ENCODE data around the gene CHD6.
"Not testable (repeated sequence)": the region's sequence is repeated elsewhere in the genome, so short reads cannot be mapped to it uniquely, and the experiment has no call there.

Gene CHD6

DNA sequence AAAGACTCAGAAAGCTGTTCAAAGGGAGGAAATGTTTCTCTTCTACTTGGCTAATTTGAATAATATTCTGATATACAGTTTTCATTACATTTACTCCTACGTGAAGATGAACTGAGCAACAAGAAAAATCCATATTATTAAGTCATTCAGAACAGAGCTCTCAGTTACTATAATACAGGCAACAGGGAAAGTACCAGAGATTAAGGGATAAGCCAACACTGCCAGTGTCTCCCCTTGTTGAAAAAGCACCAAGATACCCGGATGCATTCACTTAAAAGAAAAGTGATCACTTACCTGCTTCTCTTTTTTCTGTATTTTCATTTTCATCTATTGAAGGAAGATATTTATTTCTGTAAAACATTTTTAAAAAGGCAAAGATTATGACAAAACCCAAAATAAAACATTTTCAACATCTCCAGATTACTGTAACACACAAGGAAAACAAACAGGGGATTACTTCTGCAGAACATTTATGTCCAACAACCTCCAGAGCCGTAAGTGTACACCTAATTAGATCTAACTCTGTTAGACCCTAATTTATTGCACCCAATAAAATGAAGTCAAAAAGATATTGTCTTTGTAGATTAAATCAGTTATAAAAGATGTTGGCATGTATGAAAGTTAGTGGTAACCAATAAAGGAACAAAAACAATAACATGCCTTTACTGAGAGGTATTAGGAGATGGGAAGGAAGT, 67.0 kb downstream of the CHD6 start:
- no peak for DNase-seq (ENCODE audit: extremely low read depth in 1 of 2, low read depth in 1 of 2)

DNA sequence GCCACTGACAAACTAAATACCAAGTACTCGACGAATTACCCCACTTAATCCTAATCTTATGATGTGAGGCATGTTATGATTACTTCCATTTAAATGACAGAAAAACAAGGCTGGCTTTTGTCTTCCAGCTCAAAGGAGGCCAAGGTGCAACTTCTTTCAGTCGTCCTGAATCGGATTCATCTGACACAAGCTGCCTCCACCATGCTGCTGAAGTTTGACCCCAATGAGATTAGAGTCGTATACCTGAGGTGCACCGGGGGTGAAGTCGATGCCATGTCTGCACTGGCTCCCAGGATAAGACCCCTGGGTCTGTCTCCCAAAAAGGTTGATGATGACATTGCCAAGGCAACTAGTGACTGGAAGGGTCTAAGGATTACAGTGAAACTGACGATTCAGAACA, 71.0 kb downstream of the CHD6 start:
- no peak for DNase-seq (ENCODE audit: extremely low read depth in 1 of 2, low read depth in 1 of 2)

DNA sequence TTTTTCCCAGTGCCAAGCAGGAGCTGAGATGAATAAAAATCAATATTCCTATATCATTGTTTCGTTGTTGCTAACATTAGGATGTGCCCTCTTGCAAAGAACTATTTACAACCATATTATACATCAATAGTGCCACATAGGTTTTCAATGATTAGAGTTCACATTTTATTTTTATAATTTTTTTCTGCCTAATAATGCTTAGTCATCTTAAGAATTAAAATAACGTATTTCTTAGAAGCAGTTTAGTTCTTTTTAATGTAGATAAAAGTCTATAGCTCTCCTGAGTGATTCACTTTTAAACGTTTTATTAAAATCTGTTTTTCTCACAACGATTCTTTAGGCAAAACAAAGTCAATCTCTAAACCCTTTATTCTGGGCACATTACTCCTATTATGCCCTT, 71.6 kb downstream of the CHD6 start:
- DNase-seq (ENCODE audit: extremely low read depth in 1 of 2, low read depth in 1 of 2): no peak

DNA sequence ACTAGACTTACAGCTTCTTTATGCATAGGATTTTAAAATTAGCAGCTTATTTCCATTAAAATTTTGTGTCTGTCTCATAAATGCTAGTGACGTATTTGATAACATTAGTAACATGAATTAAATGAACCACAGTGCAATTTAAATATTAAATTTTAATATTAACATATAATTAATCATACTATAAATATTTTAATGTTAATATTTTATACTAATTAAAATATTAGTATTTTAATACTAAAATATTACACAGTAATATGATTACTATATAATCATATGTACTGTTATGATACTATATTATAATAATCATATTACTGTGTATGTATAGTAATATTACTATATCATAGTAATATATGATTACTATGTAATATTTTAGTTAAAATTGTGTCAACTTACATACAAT, 73.7 kb downstream of the CHD6 start:
- DNase-seq (ENCODE audit: extremely low read depth in 1 of 2, low read depth in 1 of 2): no peak

DNA sequence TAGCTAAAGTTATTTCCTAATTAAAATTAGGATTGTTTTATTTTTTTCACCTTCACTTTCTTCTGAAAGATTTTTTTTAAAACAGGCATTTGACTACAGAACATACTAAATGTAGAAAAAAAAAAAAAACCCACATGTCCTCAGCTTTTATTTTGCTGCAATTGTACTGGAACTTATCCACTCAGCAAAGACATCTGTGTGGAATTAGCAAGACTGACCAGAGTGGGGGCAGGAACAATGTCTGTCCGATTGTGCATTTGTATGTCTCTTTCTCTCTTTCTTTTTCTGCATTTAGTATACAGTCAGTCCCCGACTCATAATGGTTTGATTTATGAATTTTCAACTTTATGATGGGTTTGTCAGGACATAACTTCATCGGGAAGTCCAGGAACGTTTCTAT, 77.3 kb downstream of the CHD6 start:
- DNase-seq (ENCODE audit: extremely low read depth in 1 of 2, low read depth in 1 of 2): no peak

DNA sequence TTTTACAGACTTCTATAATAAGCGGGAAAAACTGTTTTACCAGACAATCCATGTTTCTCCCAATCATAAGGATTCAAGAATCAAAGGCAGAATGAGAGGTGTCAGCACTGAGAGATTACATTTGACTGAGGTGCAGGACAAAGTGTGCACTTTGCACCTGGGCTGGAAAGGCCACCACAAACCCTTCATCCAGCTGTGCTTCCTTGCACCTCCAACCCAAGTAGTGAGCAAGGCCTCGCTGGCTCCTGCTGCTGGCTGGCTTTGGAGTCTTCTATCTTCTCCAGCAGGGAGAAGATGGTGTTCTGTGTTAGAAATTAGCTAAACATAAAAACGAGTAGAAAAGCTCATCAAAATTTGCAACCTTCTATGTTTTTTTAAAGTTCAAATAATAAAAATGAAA, 77.7 kb downstream of the CHD6 start:
- DNase-seq (ENCODE audit: extremely low read depth in 1 of 2, low read depth in 1 of 2): no peak

DNA sequence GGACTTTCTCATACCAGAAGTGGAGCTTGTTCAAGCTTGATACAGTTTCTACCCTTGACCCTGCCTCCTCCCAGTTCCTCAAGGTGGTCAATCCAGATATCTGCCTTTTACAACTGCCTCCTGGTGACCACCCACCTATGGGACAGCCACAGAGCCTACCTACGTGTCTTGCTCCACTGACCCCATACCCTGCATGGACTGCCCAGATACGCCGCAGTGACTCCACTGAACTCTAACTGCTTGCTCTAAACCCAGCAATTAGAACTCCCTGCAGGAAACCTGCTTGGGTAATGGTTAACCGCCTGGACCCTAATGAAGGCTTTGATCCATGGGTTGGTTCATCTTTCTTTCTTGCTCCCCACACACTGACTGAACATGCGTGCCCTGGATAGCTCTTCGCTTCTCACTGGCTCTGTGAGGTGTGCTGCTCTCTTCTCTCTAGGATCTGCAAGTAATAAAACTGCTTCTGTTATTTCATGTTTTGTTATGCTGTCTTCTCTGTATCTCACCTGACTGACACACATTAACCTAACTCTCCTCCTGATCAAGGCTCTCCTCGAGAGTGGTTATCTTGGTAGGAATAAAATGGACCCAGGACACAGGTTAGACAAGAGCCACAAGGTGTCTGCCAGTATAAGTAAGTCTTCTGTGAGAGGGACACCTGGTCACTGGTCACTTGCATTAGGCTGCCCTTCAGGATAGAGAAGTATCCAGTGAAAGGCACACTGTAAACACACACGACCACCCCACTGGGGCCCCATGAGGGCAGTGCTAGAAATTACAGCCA, 79.2 kb downstream of the CHD6 start:
- no peak for DNase-seq (ENCODE audit: extremely low read depth in 1 of 2, low read depth in 1 of 2)

DNA sequence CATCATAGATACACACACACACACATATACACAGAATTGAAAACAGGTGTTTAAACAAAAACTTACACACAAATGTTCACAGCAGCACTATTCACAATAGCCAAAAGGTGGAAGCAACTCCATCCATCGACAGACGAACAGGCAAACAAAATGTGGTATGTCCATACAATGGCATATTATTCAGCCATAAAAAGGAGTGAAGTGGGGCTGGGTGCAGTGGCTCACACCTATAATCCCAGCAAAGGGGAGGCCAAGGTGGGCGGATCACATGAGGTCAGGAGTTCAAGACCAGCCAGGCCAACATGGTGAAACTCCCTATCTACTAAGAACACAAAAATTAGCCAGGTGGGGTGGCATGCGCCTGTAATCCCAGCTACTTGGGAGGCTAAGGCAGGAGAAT, 80.3 kb downstream of the CHD6 start:
- no peak for DNase-seq (ENCODE audit: extremely low read depth in 1 of 2, low read depth in 1 of 2)

DNA sequence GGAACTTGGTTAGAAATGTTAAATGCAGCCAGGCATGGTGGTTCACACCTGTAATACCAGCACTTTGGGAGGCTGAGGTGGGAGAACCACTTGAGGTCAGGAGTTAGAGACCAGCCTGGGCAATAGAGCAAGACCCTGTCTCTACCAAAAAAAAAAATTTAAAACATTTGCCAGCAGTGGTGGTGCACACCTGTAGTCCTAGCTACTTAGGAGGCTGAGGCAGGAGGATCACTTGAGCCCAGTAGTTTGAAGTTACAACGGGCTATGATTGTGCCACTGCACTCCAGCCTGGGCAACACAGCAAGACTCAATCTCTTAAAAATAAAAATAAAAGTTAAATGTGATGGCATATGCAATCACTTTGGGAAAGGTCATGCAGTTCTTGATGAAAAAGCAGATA, 82.6 kb downstream of the CHD6 start:
- DNase-seq (ENCODE audit: extremely low read depth in 1 of 2, low read depth in 1 of 2): not testable (repeated sequence)

DNA sequence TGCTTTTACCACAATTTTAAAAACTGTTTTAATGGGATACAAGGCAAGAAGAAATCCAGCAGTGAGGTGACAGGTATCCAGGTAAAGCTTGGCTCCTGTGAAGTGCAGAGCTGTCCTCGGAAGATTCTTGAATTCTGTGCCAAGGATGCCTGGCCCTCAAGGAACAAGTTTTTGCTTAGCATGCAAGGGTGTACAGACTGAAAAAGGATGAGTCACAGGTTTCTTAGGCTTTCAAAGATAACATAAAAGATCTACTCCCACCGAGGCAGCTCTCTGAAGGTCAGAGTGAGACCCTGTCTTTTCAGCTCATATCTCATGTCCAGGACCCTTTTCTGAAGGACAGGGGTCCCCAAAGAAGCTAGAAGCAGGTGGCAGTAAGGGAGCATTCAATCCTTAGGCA, 83.3 kb downstream of the CHD6 start:
- no peak for DNase-seq (ENCODE audit: extremely low read depth in 1 of 2, low read depth in 1 of 2)

DNA sequence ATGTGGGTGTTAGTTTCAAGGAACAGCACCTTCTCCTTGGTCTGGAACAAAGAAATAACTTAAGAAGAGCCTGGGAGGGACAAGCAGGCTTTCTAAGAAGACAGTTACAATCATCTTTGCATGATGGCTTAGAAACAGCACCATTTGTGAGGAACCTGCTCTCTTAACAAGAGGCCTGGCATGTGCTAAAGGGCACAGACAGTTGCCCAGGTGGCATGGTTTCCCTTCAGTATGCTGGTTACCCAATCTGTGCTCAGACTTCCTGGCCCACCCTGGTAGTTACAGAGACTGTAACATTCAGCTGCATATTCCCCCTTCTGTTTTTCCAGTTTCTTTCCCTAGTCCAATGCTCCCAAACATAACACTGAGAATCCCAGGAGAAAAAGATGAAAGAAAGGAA, 84.0 kb downstream of the CHD6 start:
- DNase-seq (ENCODE audit: extremely low read depth in 1 of 2, low read depth in 1 of 2): no peak

DNA sequence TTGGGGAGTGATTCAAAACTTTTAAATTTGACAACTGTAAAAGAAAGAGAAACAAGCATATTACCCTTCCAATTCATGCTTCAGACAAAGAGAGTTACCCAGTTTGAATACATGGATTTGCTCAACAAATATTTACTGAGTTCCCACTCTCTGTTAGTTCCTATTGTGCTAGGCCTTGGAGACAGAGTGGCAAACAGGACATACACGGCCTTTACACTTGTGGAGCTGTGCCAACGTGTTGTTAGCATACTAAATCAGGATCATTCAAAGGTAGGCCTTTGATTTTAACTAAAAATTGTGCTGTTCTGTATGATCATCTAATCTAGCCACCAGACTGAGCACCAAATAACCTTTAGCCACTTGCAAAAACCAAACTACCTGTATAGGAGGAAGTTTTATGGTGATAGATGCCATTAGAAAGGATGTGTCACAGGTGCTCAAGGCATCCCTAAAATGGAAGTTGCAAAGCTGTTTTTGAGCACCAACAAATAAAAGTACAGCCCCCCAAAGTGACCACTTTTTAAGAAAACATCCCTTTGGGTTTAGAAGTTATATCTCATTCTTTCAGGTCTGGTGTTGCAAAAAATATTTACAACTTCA, 84.5 kb downstream of the CHD6 start:
- DNase-seq (ENCODE audit: extremely low read depth in 1 of 2, low read depth in 1 of 2): no peak

DNA sequence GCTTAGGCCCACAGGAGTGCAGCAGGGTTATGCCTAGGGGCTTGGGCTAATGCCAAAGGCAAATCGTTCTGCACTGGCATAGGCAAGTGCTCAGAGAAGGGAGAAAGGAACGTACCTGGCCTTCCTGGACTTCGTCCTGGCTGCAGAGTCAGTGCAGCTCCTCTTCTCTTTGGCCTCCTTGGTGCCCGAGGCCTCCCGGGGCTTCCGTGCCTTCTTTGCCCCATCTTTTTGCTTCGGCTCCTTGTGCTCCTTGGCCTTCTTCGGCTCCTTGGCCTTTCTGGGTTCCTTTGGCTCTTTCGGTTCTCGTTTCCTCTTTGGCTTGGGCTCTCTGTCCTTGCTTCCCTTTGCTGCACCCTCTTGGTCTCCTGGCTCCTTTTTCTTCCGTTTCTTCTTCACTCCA, 85.2 kb downstream of the CHD6 start:
- DNase-seq (ENCODE audit: extremely low read depth in 1 of 2, low read depth in 1 of 2): no peak

DNA sequence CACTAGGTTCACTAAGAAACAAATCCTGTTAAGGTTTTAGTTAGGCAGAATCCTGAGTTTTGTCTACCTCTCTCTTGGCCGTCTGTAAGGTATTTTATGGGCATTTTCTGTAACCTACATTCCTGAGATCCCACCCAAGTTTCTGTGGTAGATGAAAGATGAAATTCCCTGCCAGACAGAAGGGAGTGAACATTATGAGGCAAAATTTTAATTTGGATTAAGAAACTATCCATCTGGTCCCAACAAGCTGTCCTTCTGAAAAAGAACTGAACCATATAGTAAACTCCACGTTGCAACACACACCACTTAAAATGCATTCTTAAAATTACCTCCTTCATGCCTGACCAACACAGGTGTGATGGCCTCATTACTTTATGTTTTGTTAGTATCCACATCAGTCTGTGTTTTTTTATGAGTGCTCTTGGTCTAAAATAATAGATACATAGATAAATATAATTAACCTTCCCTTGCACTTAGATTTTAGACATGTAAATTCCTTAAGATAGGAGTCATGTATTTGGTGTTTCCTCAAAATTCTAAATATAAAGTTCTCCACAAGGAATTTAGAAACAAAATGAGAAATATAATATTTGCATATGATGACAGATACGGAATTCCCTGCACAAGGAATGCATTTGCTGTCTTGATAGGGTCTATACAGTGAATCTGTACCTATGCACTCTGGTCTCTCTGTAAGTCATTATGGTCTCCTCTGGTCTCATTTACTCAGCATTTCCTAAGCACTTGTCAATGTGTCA, 86.5 kb downstream of the CHD6 start:
- DNase-seq (ENCODE audit: extremely low read depth in 1 of 2, low read depth in 1 of 2): no peak

DNA sequence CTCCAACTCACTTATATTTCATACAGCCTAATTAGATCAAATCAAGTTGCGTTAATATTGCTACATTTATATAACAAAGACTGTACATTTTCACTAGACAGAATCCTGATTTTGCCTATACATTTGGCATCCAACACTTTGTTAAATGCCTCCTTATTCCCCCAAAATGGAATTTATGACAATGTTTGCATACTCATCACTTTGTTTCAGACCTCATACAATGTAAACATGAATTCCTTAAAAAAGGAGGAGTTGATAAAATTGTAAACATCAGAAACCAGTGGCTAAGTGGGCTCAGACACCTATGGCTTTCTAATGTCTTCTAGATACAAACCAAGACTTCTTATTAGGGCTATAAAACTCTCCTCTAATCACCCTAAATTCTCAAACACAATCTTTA, 87.3 kb downstream of the CHD6 start:
- no peak for DNase-seq (ENCODE audit: extremely low read depth in 1 of 2, low read depth in 1 of 2)

DNA sequence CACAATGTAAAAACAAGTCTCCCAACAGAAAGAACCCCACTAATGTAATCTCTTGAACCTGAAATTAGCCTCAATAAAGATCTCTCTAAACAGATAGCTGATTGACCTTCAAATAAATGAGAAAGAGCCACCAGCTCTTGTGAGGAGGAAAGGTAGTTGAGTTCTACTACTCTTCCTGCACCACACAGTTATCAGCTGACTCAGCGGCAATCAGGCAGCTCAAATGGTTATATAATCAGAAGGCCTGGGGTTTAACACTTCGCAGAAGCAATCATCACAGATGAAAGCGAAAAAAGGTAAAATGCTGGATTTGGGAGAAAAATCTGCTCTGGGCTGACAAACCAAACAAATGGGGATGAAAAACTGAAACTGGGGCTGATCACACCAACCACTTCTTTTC, 91.8 kb downstream of the CHD6 start:
- DNase-seq (ENCODE audit: extremely low read depth in 1 of 2, low read depth in 1 of 2): no peak

DNA sequence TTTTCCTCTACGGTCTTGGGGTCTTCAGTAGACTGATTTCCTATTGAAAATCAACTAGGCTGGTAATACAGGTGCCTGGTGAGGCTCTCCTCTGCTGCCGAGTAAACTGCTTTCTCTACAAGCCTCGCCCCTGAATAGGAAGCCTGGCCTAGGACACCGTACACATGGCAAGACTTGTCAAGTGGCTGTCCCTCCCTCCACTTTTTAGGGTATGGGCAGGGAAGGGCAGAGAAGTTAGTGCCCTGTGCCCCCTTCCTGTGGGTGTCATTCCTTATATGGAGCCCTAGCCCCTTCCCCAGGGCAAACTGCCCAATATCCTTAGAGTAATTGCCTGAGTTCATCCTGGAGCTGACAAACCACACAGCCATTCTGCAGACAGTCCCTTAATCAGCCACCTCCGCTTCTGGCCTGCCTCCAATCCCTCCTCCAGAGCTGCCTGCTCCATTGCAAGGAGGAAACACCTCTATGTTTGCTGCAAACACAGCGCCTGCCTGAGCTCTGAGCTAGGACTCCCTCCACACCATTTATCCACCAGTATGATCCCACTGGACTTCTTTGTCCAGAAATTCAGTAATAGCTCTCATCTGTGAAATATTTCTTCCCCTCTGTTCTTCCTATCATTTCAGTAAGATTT, 93.1 kb downstream of the CHD6 start:
- DNase-seq (ENCODE audit: extremely low read depth in 1 of 2, low read depth in 1 of 2): no peak

DNA sequence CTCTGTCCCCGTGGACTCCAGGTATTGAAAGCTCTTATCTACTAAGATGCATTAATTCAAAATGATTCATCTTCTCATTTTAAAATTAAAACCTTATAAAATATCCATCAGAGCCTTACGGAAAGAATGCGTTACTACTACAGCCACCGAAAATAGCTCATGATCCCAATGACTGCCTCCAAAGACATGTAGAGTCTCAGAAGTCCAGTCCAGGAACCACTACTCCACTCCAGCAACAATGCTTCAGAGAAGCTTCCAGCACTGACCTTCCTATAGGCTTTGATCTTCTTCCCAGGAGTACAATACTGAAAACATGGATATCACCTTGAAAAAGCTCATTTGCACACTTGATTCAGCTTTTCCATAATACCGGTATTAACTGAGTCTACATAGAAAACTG, 94.3 kb downstream of the CHD6 start:
- no peak for DNase-seq (ENCODE audit: extremely low read depth in 1 of 2, low read depth in 1 of 2)

DNA sequence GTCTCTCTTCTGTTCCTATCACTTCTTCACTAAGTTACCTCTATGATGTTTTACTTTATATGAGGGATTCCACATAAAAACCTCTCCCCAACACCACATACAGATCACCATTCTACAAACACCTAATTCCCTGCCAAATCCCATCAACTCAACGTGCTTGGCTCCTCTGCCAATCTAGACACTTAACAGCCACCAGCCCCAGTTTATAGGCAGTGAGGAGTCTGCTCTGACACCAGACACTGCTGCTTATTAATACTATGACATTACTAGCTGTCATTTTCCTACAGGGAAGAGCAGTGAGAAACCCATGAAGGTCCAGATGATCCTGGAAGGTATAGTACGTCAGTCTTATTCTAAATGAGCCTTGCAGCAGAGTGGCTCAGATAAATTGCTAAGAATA, 104.3 kb downstream of the CHD6 start:
- DNase-seq (ENCODE audit: extremely low read depth in 1 of 2, low read depth in 1 of 2): no peak

DNA sequence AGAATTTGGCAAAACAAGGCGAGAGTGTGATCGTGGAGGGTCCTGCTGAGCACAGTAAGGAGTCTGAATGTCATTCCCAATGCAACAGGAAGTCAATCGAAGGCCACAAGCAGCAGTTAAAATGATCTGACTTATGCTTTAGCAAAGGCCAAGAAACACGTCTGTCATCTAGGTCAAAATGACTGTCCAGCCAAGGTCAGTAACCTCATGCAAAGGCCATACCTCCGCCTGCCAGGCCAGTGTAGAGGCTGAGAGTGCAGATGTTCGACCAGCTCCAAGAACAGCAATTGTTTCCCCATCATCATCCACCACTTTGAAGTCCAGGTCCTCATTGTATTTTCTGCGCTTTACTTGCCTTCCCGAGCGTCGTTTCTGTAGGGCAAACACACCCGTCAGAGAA, 105.6 kb downstream of the CHD6 start:
- no peak for DNase-seq (ENCODE audit: extremely low read depth in 1 of 2, low read depth in 1 of 2)

DNA sequence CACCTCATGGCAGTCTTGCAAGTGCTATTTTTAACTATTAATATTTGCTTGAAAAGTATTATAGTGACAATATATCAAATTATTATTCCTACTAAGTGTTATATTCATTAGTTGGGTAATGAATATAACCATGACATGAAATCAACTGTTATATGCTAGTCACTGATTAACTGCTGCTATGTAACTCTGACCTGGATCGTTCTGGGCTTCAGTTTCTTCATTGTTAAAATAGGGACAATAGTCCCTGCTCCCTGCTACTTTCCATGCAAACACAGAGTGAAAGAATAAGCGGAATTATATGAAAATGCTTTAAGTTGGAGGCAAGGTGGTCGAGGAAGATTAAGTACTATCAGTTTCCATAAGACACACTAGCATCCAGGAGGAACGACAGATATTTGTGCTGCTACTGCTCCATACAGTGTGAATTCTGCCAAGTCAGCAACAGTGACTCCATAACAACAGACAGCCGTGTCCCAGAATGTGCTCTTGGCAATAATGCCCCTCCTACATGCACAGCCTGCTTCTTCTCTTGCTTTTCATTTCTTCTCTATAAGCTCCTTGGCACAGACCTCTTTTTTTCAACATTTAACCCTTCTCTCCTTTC, 107.2 kb downstream of the CHD6 start:
- no peak for DNase-seq (ENCODE audit: extremely low read depth in 1 of 2, low read depth in 1 of 2)
